ENCODE results near the gene PRKCZ. TPM values are rescaled to one million over a fixed set of nuclear protein-coding genes. Genes with fewer than 3 reads are reported as not detected.

Gene PRKCZ
- polyA plus RNA-seq, 1 of the 3 experiments (the other 2 are of a cell fraction) = 24.2 TPM

GRCh38 chr1:2052756-2053155 lies 2.5 kb downstream of the PRKCZ start (continued):
- no peak for TF ChIP-seq USF2 (IDR thresholded peaks at IDR 0.05; ENCODE audit: borderline replicate concordance, low read depth, low read length)
- TF ChIP-seq MXI1 (IDR thresholded peaks at IDR 0.05; ENCODE audit: low read depth, low read length) = no peak

GRCh38 chr1:2053217-2053616 lies 3.0 kb downstream of the PRKCZ start:
- Histone ChIP-seq H3K4me1 (ENCODE audit: control insufficient read depth in 1 of 2, insufficient read depth in 2 of 2, low read depth in 1 of 2, low read length in 1 of 2) (peaks cover 0 to 17% of the 10 kb centered on the region in 2 experiments; a peak in 1 of 4 replicates), H3K9me2 (no peaks in the 10 kb centered on the region), H2AFZ (ENCODE audit: low read depth) (no peak overlapping the region), H4K20me1 (ENCODE audit: insufficient read depth) (no peaks in the 10 kb centered on the region), H3F3A (replicated peaks; ENCODE audit: insufficient read depth) (no peaks in the 10 kb centered on the region), H3K36me3 (replicated peaks in 1 of 2; ENCODE audit: control insufficient read depth in 1 of 2, insufficient read depth in 2 of 2, low read length in 1 of 2) (no peaks in the 10 kb centered on the region), H3K4me2 (no peak overlapping the region), H3K27me3 (ENCODE audit: insufficient read depth) (no peaks in the 10 kb centered on the region), H3K9ac (no peak overlapping the region), H3K4me3 (ENCODE audit: low read depth in 2 of 2, low read length in 1 of 2) (no peak overlapping the region), H3K9me3 (no peaks in the 10 kb centered on the region), H3K27ac (ENCODE audit: low read depth in 2 of 2, low read length in 1 of 2) (no peak overlapping the region), H3K79me2 (ENCODE audit: insufficient read depth) (no peaks in the 10 kb centered on the region)
- POLR2A ChIA-PET = no interaction called here
- no peak for TF ChIP-seq CHD2 (IDR thresholded peaks at IDR 0.05; ENCODE audit: low read length, partially characterized antibody)
- TF ChIP-seq FOXM1 (IDR thresholded peaks at IDR 0.05; ENCODE audit: low read depth) = no peak
- CTCF ChIA-PET = interaction anchor here (1.3 to 1.5 kb wide), 2 partner anchors 8 to 93 kb away, joined by 4 to 5 read pairs; no protein-coding TSS in a partner anchor
- no peak for DNase-seq
- WGBS (ENCODE audit: low lambda C conversion rate) = 89% methylated on average over 17 of the region's 17 CpGs

- Histone ChIP-seq H4K20me1 (ENCODE audit: insufficient read depth) (no peaks in the 10 kb centered on the region), H3F3A (replicated peaks; ENCODE audit: insufficient read depth) (no peaks in the 10 kb centered on the region), H3K27me3 (ENCODE audit: insufficient read depth) (no peaks in the 10 kb centered on the region), H3K79me2 (ENCODE audit: insufficient read depth) (no peaks in the 10 kb centered on the region), H3K4me2 (no peak overlapping the region), H3K36me3 (replicated peaks in 1 of 2; ENCODE audit: control insufficient read depth in 1 of 2, insufficient read depth in 2 of 2, low read length in 1 of 2) (no peaks in the 10 kb centered on the region), H3K4me3 (ENCODE audit: low read depth in 2 of 2, low read length in 1 of 2) (no peak overlapping the region), H3K27ac (ENCODE audit: low read depth in 2 of 2, low read length in 1 of 2) (no peak overlapping the region), H3K9me3 (no peaks in the 10 kb centered on the region), H3K9ac (no peak overlapping the region), H2AFZ (ENCODE audit: low read depth) (no peak overlapping the region), H3K4me1 (ENCODE audit: control insufficient read depth in 1 of 2, insufficient read depth in 2 of 2, low read depth in 1 of 2, low read length in 1 of 2) (peaks cover 0 to 17% of the 10 kb centered on the region in 2 experiments; a peak in 1 of 4 replicates), H3K9me2 (no peaks in the 10 kb centered on the region)
- CTCF ChIA-PET = interaction anchor here (1.3 to 1.5 kb wide), 2 partner anchors 9 to 93 kb away, joined by 4 to 5 read pairs; no protein-coding TSS in a partner anchor
- 94% methylated on average over 11 of the region's 12 CpGs for WGBS (ENCODE audit: low lambda C conversion rate)
- no peak for TF ChIP-seq ELF1 (IDR thresholded peaks at IDR 0.05)
- no peak for TF ChIP-seq NRF1 (IDR thresholded peaks at IDR 0.05; ENCODE audit: low read depth, low read length)
- no peak for TF ChIP-seq NFIC (IDR thresholded peaks at IDR 0.05; ENCODE audit: borderline replicate concordance)
- TF ChIP-seq FOSL2 (IDR thresholded peaks at IDR 0.05; ENCODE audit: borderline replicate concordance, low read depth) = no peak
- no peak for TF ChIP-seq SMC3 (IDR thresholded peaks at IDR 0.05; ENCODE audit: low read depth, low read length)
- TF ChIP-seq ZBTB33 (IDR thresholded peaks at IDR 0.05; ENCODE audit: borderline replicate concordance, low read depth) = no peak
- TF ChIP-seq MXI1 (IDR thresholded peaks at IDR 0.05; ENCODE audit: low read depth, low read length) = no peak
- TF ChIP-seq MEF2A (IDR thresholded peaks at IDR 0.05; ENCODE audit: borderline replicate concordance, low read depth) = no peak
- no peak for TF ChIP-seq MAX (IDR thresholded peaks at IDR 0.05; ENCODE audit: low read depth)
- TF ChIP-seq FOXM1 (IDR thresholded peaks at IDR 0.05; ENCODE audit: low read depth) = no peak
- no peak for TF ChIP-seq RAD21 (IDR thresholded peaks at IDR 0.05; ENCODE audit: low read length)
- no peak for TF ChIP-seq CTCF (IDR thresholded peaks at IDR 0.05)
- no peak for TF ChIP-seq REST (IDR thresholded peaks at IDR 0.05; ENCODE audit: low read depth, low read length)
- TF ChIP-seq RFX5 (IDR thresholded peaks at IDR 0.05; ENCODE audit: low read length) = no peak
- POLR2A ChIA-PET = interaction anchor here (0.6 kb wide), 1 partner anchor 31 kb away, joined by 4 read pairs; no protein-coding TSS in a partner anchor
- no peak for DNase-seq
Measured at GRCh38 chr1:2053784-2054376, 3.7 kb downstream of the PRKCZ start.

Measured in SK-N-SH (cell line).